AG10803 (cell line): ENCODE measurements around the gene LIMA1.
"Not testable (repeated sequence)": the region's sequence is repeated elsewhere in the genome, so short reads cannot be mapped to it uniquely, and the experiment has no call there.

ENCODE experiments used
- DNase-seq: peaks from one replicate; pipeline ENCODE4 v3.0.0; 2010; ENCODE audit warnings: low read depth
- H3K4me3 ChIP-seq: 2 replicates; pipeline ENCODE4 v1.5.1; 2011; ENCODE audit warnings: mild to moderate bottlenecking, low read length, control low read depth
- CTCF ChIP-seq: conservative IDR thresholded peaks from 2 replicates; pipeline ENCODE4 v1.5.1; 2011; ENCODE audit warnings: mild to moderate bottlenecking, low read length, control low read depth, inconsistent platforms

The LIMA1 gene

GRCh38 chr12:50279501-50279900, 3.8 kb downstream of the LIMA1 start:
- DNase-seq: no peak
- no peak for TF ChIP-seq CTCF
- H3K4me3 ChIP-seq: no peak overlapping the region

GRCh38 chr12:50276912-50277671, 6.2 kb downstream of the LIMA1 start:
- TF ChIP-seq CTCF: no peak; the same call in 1 of the 2 replicates
- no peak overlapping the region for H3K4me3 ChIP-seq
- no peak for DNase-seq

- H3K4me3 ChIP-seq: no peak overlapping the region
- no peak for TF ChIP-seq CTCF
- DNase-seq: no peak
Observed at GRCh38 chr12:50276068-50276467, 7.3 kb downstream of the LIMA1 start.

- TF ChIP-seq CTCF: no peak
- DNase-seq: no peak
- H3K4me3 ChIP-seq: no peak overlapping the region
Observed at GRCh38 chr12:50275556-50275955, 7.8 kb downstream of the LIMA1 start.

GRCh38 chr12:50275127-50275526, 8.2 kb downstream of the LIMA1 start:
- not testable (repeated sequence) for DNase-seq, H3K4me3 ChIP-seq

GRCh38 chr12:50271724-50272247, 11.5 kb downstream of the LIMA1 start:
- peak; percentile 50 for DNase-seq
- TF ChIP-seq CTCF: no peak
- H3K4me3 ChIP-seq: peak overlapping the region; percentile 24

GRCh38 chr12:50268482-50268881, 14.8 kb downstream of the LIMA1 start:
- no peak for TF ChIP-seq CTCF
- no peak for DNase-seq
- H3K4me3 ChIP-seq: no peak overlapping the region
